Epidermal melanocyte (primary cell): ENCODE results near the gene CCBE1.

ENCODE experiments used
- DNase-seq: peaks from one replicate; pipeline ENCODE4 v3.0.0; 2011; ENCODE audit warnings: low spot score; ENCODE audit not compliant: insufficient read length

The CCBE1 gene

GRCh38 chr18:59395226-59396175, 301.7 kb downstream of the CCBE1 start:
- no peak for DNase-seq

DNA sequence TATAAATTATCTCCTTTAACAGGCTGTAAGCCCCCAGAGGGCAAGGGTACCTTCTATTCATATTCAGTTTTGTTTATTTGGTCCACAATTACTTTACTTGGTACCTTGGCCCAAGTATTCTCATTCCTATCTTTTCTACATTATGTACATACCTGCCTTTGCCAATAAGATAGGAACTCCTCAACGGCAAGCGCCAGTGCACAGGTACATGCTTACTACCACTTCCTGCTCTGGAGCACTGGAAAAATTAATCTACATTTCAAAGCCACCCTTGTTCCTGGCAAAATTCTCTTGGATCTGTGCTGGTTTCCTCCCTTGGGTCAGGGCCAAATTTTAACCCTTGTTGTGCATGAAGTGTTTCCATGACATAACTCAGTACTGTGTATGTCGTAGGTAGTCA, 303.8 kb downstream of the CCBE1 start:
- DNase-seq: no peak

DNA sequence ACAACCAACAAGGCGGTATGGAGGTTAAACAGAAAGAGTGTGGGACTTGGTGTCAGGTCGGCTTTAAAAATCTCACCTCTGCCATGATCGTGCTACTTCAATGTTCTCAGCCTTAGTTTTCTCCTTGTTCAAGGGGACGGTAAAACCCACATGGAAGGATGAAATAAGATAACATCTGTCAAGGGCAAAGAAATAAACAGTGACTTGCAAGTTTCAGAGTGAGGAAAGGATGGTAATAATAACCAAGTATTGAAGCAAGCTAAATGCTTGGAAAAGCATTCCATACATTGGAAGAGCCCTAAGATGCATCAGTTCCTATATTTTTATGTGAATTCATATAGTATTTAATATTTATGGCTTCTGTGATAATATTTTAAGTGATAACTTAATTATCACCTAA, 308.4 kb downstream of the CCBE1 start:
- no peak for DNase-seq

DNA sequence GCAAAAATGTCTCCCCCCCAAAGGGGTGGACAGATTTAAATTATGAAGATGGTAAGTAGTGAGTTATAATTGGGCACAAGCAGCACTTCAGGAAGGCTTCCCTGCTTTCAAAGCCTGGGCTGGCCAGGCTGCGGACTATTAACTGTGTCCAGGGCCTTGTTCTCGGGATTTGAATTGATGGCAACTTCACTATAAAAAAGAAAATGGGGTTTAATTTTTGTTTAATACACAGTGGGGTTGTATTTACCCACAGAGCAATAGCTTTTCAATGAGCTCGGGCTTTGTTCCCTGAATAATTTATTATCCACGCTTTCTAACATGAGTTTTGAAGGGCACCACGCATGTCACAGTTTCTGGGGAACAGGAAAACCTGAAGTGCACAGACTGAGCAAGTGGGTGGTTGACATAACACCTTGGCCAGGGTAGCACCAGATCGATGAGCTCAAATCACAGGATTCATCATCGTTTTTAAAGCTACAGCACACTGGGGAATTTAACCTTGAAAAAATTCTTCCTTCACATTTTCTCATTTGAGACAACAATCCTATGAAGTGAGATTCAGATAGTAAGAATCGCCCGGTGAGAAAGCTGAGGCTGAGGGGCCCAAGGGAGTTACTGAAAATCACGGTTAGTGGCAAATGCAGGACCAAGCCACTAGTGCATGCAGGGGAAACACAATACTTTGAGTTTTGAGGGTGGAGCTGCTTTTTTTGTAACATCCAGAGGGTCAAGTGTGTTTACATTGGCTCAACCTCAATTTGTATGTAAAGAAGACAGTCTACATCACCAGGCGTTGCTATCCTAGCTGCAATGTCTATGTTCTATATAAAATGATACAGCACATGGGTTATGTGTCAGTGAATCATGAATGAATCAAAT, 309.3 kb downstream of the CCBE1 start:
- no peak for DNase-seq

GRCh38 chr18:59386909-59387686, 310.1 kb downstream of the CCBE1 start:
- no peak for DNase-seq

- no peak for DNase-seq
Measured at GRCh38 chr18:59385191-59385590, 312.0 kb downstream of the CCBE1 start.

DNA sequence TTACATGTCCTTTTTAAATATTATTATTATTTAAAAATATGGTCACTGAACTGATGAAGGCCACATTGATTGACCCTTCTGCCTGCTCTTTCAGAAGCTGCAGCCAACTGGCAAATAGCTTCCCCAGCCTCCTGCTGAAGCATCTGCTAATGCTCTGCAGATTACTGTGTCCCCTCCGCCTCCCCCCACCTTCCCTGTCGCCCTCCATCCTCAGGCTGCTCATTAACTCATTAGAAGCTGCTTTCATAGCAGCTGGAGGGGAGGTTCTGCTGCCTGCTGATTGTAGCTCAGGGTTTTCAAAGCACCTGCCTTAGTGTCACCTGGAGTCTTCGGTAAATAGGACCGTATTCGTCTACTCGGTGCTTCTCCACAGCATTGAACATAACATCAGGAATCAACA, 313.4 kb downstream of the CCBE1 start:
- DNase-seq: no peak

- DNase-seq: no peak
Measured at GRCh38 chr18:59382383-59382782, 314.8 kb downstream of the CCBE1 start.

GRCh38 chr18:59381949-59382348, 315.3 kb downstream of the CCBE1 start:
- no peak for DNase-seq
